OCI-LY7 (cell line): ENCODE data around the gene CPT1A. TPM values are rescaled to one million over a fixed set of nuclear protein-coding genes. Genes with fewer than 3 reads are reported as not detected.
"Not testable (repeated sequence)": the region's sequence is repeated elsewhere in the genome, so short reads cannot be mapped to it uniquely, and the experiment has no call there.

ENCODE experiments used
- BruUV-seq: library from RNA; stranded (reverse); fragments of 400-500 nt; replicated peaks from 2 replicates; lab custom pipeline; 2021; lab: Mats Ljungman, UMichigan
- CTCF ChIA-PET: fragments of 300-600 bp; sonication (Branson Sonifier 250); formaldehyde crosslinking; loops from one replicate; lab custom pipeline; 2022; ENCODE audit warnings: antibody characterized with exemption; ENCODE audit not compliant: unreplicated experiment; lab: Charles Lee
- POLR2A ChIA-PET: fragments of 300-600 bp; sonication (Branson Sonifier 250); formaldehyde crosslinking; loops from one replicate; lab custom pipeline; 2022; ENCODE audit warnings: antibody characterized with exemption; lab: Charles Lee
- DNase-seq: peaks from one replicate; pipeline ENCODE4 v3.0.0-alpha.2; 2015; ENCODE audit warnings: low spot score
- H2AFZ ChIP-seq: fragments of 200-600 bp; sonication (generic), shearing (Covaris generic); 2 replicates; pipeline ENCODE4 v1.6.1; 2014; ENCODE audit warnings: mild to moderate bottlenecking, antibody characterized with exemption, low read length, moderate library complexity
- H3K27ac ChIP-seq: fragments of 200-600 bp; sonication (generic); 2 replicates; pipeline ENCODE4 v1.5.1; 2014; ENCODE audit warnings: mixed run types, low read depth, mild to moderate bottlenecking, moderate library complexity, low read length, inconsistent platforms; ENCODE audit not compliant: poor library complexity, severe bottlenecking
- H3K36me3 ChIP-seq: fragments of 200-600 bp; sonication (generic); 2 replicates; pipeline ENCODE4 v1.6.1; 2014; ENCODE audit warnings: mild to moderate bottlenecking, antibody characterized with exemption, low read length, moderate library complexity, mixed read lengths; ENCODE audit not compliant: insufficient read depth
- H3K4me1 ChIP-seq: fragments of 200-600 bp; sonication (generic); 2 replicates; pipeline ENCODE4 v1.5.1; 2014; ENCODE audit warnings: mild to moderate bottlenecking, low read length; ENCODE audit not compliant: insufficient read depth, poor library complexity, severe bottlenecking
- H3K4me2 ChIP-seq: fragments of 200-600 bp; sonication (generic); 2 replicates; pipeline ENCODE4 v1.6.1; 2014; ENCODE audit warnings: mild to moderate bottlenecking, low read length
- H3K4me3 ChIP-seq: fragments of 200-600 bp; sonication (generic); 2 replicates; pipeline ENCODE4 v1.5.1; 2014; ENCODE audit warnings: mild to moderate bottlenecking, low read depth, low read length; ENCODE audit not compliant: poor library complexity, severe bottlenecking
- H3K79me2 ChIP-seq: fragments of 200-600 bp; sonication (generic); 2 replicates; pipeline ENCODE4 v1.6.1; 2016; ENCODE audit warnings: low read depth, mild to moderate bottlenecking, low read length, moderate library complexity, mixed read lengths; ENCODE audit not compliant: insufficient read depth
- H3K9me2 ChIP-seq: fragments of 200-600 bp; sonication (generic); 2 replicates; pipeline ENCODE4 v1.6.1; 2016; ENCODE audit warnings: mild to moderate bottlenecking, low read length, mixed read lengths; ENCODE audit not compliant: insufficient read depth
- H3K9me3 ChIP-seq: fragments of 200-600 bp; sonication (generic); 2 replicates; pipeline ENCODE4 v1.6.1; 2014; ENCODE audit warnings: mild to moderate bottlenecking, mixed run types, low read length, mixed read lengths
- H4K20me1 ChIP-seq: fragments of 200-600 bp; sonication (generic); 2 replicates; pipeline ENCODE4 v1.6.1; 2014; ENCODE audit warnings: mild to moderate bottlenecking, antibody characterized with exemption, low read length, moderate library complexity, mixed read lengths; ENCODE audit not compliant: insufficient read depth
- EZH2phosphoT487 ChIP-seq: fragments of 200-600 bp; sonication (generic); IDR thresholded peaks from 2 replicates; pipeline ENCODE4 v1.6.1; 2018; ENCODE audit warnings: low read depth, borderline replicate concordance, mild to moderate bottlenecking, mixed run types, antibody characterized with exemption, low read length, moderate library complexity, mixed read lengths
- intact Hi-C: fragments of 100-400 bp; cut with micrococcal nuclease; formaldehyde crosslinking; loops from one replicate; pipeline ENCODE4 v1.10.0; 2022; ENCODE audit not compliant: unreplicated experiment
- total RNA-seq, 2 experiments: library from RNA; depleted of rRNA in 1 of 2; stranded (reverse); fragments of >200 nt in 1 of 2; shearing (Covaris generic) in 1 of 2; gene quantifications; 2 replicates each; pipeline ENCODE4 v1.2.3, GENCODE V29; 2014 to 2022
- TF ChIP-seq, protein P1 (sequence below): fragments of 200-600 bp; sonication (generic); conservative IDR thresholded peaks from 2 replicates; pipeline ENCODE4 v1.5.1; 2014; ENCODE audit warnings: mild to moderate bottlenecking, antibody characterized with exemption, low read length, moderate library complexity, mixed read lengths

CPT1A gene
- total RNA-seq, 2 experiments from 2014 or later, result 7.0 to 17.2 TPM

DNA sequence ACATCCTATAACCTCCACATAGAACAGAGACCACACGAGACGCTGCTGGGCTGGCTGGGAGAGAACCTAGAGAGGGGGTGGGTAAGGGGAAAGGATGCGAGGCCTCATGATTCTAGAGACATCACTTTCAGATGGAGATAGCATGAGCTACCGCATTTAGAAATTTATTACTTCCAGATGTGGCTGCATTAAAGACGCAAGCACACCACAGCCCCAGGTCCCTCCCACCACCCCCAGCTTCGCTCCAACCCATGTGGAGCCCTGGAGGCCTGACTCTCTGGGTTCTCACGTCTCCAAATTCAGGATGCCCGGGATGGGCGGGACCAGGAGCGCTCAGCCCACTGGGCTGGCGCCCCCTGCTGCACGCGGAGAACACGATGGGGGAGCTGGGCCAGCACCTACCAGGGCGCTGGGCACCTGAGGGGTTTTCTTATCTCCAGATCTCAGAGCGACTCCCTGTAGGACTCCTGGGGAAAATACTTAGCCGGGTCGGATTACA, 48.3 kb upstream of the CPT1A start:
- no TSS peak for BruUV-seq
- CTCF ChIA-PET, result no interaction called here

DNA sequence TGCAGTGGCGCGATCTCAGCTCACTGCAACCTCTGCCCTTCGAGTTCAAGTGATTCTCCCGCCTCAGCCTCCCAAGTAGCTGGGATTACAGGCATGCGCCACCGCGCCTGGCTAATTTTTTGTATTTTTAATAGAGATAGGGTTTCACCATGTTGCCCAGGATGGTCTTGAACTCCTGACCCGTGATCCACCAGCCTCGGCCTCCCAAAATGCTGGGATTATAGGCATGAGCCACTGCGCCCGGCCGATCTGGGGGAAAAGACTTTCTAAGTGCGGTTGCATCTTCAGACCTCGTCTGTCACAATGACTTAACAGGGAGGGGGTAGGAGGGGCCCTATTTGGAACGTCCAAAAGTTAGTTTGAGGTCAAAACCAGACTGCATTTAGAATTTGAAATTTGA, 43.1 kb upstream of the CPT1A start:
- H4K20me1 ChIP-seq, H2AFZ ChIP-seq, H3K36me3 ChIP-seq, intact Hi-C loops, POLR2A ChIA-PET, DNase-seq, H3K4me2 ChIP-seq, H3K9me3 ChIP-seq, BruUV-seq, CTCF ChIA-PET, H3K4me1 ChIP-seq, H3K9me2 ChIP-seq, H3K79me2 ChIP-seq, H3K27ac ChIP-seq, H3K4me3 ChIP-seq: not testable (repeated sequence)

More for the DNA sequence above, 48.3 kb upstream of the CPT1A start:
- Histone ChIP-seq H2AFZ (no peak overlapping the region), H3K79me2 (no peaks in the 10 kb centered on the region), H3K4me1 (no peaks in the 10 kb centered on the region), H3K9me3 (no peaks in the 10 kb centered on the region), H4K20me1 (no peaks in the 10 kb centered on the region), H3K4me2 (no peak overlapping the region), H3K36me3 (peaks cover 53% of the 10 kb centered on the region), H3K27ac (no peak overlapping the region), H3K9me2 (no peaks in the 10 kb centered on the region), H3K4me3 (no peak overlapping the region)
- no peak for DNase-seq
- intact Hi-C loops, result no loop called here
- POLR2A ChIA-PET, result no interaction called here
- TF ChIP-seq, protein P1, sequence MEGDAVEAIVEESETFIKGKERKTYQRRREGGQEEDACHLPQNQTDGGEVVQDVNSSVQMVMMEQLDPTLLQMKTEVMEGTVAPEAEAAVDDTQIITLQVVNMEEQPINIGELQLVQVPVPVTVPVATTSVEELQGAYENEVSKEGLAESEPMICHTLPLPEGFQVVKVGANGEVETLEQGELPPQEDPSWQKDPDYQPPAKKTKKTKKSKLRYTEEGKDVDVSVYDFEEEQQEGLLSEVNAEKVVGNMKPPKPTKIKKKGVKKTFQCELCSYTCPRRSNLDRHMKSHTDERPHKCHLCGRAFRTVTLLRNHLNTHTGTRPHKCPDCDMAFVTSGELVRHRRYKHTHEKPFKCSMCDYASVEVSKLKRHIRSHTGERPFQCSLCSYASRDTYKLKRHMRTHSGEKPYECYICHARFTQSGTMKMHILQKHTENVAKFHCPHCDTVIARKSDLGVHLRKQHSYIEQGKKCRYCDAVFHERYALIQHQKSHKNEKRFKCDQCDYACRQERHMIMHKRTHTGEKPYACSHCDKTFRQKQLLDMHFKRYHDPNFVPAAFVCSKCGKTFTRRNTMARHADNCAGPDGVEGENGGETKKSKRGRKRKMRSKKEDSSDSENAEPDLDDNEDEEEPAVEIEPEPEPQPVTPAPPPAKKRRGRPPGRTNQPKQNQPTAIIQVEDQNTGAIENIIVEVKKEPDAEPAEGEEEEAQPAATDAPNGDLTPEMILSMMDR, result peak; percentile 62
- no peak for TF ChIP-seq EZH2phosphoT487

DNA sequence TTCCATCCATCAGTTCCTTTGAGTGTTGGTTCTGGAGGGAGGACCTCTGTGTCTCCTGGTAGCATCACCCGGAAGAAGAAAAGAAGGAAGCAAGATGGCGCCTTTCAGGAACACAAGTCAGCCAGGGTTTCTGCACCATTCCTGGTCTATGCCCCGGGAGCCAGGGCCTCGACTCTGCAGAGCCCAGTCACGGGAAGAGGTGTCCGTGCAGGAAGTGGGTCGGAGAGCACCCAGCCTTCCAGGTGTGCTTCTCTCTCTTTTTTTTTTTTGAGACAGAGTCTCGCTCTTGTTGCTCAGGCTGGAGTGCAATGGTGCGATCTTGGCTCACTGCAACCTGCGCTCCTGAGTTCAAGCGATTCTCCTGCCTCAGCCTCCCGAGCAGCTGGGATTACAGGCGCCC, 40.7 kb upstream of the CPT1A start:
- POLR2A ChIA-PET, result no interaction called here

More for the DNA sequence above, 40.7 kb upstream of the CPT1A start:
- Histone ChIP-seq H3K9me2 (no peaks in the 10 kb centered on the region), H3K4me1 (no peaks in the 10 kb centered on the region), H2AFZ (no peak overlapping the region), H4K20me1 (no peaks in the 10 kb centered on the region), H3K9me3 (no peaks in the 10 kb centered on the region), H3K27ac (no peak overlapping the region), H3K4me2 (no peak overlapping the region), H3K36me3 (no peaks in the 10 kb centered on the region), H3K79me2 (no peaks in the 10 kb centered on the region), H3K4me3 (no peak overlapping the region)
- CTCF ChIA-PET, result no interaction called here
- no peak for TF ChIP-seq EZH2phosphoT487
- TF ChIP-seq, protein P1, result no peak
- intact Hi-C loops, result no loop called here
- BruUV-seq, result no TSS peak
- DNase-seq, result no peak
